ENCODE data around the gene ARHGAP9.

DNA sequence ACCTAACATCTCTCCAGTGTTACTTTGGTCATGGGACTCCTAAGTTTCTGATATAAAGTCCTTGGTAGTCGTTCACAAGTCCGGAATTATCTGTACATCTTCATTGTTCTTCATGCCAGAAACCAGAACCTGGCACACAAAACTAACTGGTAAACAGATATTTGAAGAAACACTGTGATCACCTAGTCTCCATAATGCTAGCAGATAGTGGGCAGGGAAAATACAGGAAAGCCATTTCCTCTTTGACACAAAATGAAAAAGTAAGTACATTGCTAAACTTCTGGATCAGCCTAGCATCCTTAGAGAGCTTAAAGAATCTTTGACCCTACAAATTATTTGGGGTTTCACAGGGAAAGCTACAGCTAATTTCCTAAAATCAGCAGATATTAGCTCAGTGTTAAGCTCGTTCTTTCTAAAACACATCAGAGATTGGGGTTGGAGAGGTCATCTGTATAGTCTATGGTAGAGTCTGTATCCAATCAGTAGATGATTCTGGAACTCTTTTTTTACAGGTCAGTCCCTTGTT, 35.8 kb upstream of the ARHGAP9 start:
- TF ChIP-seq, protein P1, sequence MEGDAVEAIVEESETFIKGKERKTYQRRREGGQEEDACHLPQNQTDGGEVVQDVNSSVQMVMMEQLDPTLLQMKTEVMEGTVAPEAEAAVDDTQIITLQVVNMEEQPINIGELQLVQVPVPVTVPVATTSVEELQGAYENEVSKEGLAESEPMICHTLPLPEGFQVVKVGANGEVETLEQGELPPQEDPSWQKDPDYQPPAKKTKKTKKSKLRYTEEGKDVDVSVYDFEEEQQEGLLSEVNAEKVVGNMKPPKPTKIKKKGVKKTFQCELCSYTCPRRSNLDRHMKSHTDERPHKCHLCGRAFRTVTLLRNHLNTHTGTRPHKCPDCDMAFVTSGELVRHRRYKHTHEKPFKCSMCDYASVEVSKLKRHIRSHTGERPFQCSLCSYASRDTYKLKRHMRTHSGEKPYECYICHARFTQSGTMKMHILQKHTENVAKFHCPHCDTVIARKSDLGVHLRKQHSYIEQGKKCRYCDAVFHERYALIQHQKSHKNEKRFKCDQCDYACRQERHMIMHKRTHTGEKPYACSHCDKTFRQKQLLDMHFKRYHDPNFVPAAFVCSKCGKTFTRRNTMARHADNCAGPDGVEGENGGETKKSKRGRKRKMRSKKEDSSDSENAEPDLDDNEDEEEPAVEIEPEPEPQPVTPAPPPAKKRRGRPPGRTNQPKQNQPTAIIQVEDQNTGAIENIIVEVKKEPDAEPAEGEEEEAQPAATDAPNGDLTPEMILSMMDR (IDR thresholded peaks at IDR 0.05) = no peak
- TF ChIP-seq POLR2A (IDR thresholded peaks at IDR 0.05) = no peak
- TF ChIP-seq POLR2AphosphoS5 (IDR thresholded peaks at IDR 0.05) = no peak
